Neutrophil (primary cell): ENCODE results near the gene ANK3.

Experiments used
- H3K27ac ChIP-seq: fragments of 200-600 bp; sonication (generic); 2 replicates; pipeline ENCODE4 v1.5.1; 2016; ENCODE audit warnings: mild to moderate bottlenecking, moderate library complexity
- H3K27me3 ChIP-seq: fragments of 200-600 bp; sonication (generic); 2 replicates; pipeline ENCODE4 v1.6.0; 2016; ENCODE audit warnings: mild to moderate bottlenecking
- H3K36me3 ChIP-seq: fragments of 200-600 bp; sonication (generic); 2 replicates; pipeline ENCODE4 v1.5.1; 2017
- H3K4me1 ChIP-seq, 2 experiments: fragments of 200-600 bp in 1 of 2; sonication (generic) in 1 of 2; 1 replicate in 1 of 2; 2 replicates in 1 of 2; pipeline versions ENCODE4 v1.5.1 to v1.6.1; 2013 to 2016; ENCODE audit warnings: low read depth in 1 of 2, low read length in 1 of 2, mild to moderate bottlenecking in 1 of 2, moderate library complexity in 1 of 2; ENCODE audit not compliant: control insufficient read depth in 1 of 2, insufficient read depth in 1 of 2
- H3K4me3 ChIP-seq, 2 experiments: fragments of 200-600 bp in 1 of 2; sonication (generic) in 1 of 2; 1 replicate in 1 of 2; 2 replicates in 1 of 2; pipeline ENCODE4 v1.5.1; 2013 to 2016; ENCODE audit warnings: low read depth in 1 of 2, low read length in 1 of 2, mild to moderate bottlenecking in 1 of 2, moderate library complexity in 1 of 2
- H3K9me3 ChIP-seq: fragments of 200-600 bp; sonication (generic); 2 replicates; pipeline ENCODE4 v1.5.1; 2016
- TF ChIP-seq, protein P1 (sequence below): fragments of 200-600 bp; sonication (generic); IDR thresholded peaks from 2 replicates; pipeline ENCODE4 v1.5.1; 2016; ENCODE audit warnings: antibody characterized with exemption

The ANK3 gene

DNA sequence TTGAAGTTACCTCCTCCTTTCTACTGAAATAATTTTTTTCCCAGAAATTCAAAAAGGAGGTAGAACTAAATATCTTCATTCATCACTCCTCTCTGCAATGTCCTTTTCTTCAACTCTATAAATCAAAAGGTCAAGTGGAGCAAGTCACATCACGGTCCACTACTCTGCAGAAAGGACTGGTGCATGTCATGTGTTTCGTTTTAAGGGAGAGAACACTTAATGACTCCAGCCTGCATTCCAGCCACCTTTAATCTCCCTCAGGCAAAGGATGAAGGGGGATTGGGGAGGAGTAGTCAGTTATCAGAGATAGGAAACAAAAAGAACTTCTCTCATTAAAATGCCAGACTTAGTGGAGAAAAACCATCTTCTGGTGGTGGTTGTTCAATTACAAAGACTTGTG, 78.9 kb downstream of the ANK3 start:
- Histone ChIP-seq H3K36me3 (no peaks in the 10 kb centered on the region), H3K27ac (no peak overlapping the region), H3K27me3 (no peaks in the 10 kb centered on the region), H3K4me3 (no peak overlapping the region), H3K9me3 (no peaks in the 10 kb centered on the region), H3K4me1 (no peaks in the 10 kb centered on the region)
- TF ChIP-seq, protein P1, sequence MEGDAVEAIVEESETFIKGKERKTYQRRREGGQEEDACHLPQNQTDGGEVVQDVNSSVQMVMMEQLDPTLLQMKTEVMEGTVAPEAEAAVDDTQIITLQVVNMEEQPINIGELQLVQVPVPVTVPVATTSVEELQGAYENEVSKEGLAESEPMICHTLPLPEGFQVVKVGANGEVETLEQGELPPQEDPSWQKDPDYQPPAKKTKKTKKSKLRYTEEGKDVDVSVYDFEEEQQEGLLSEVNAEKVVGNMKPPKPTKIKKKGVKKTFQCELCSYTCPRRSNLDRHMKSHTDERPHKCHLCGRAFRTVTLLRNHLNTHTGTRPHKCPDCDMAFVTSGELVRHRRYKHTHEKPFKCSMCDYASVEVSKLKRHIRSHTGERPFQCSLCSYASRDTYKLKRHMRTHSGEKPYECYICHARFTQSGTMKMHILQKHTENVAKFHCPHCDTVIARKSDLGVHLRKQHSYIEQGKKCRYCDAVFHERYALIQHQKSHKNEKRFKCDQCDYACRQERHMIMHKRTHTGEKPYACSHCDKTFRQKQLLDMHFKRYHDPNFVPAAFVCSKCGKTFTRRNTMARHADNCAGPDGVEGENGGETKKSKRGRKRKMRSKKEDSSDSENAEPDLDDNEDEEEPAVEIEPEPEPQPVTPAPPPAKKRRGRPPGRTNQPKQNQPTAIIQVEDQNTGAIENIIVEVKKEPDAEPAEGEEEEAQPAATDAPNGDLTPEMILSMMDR = no peak

DNA sequence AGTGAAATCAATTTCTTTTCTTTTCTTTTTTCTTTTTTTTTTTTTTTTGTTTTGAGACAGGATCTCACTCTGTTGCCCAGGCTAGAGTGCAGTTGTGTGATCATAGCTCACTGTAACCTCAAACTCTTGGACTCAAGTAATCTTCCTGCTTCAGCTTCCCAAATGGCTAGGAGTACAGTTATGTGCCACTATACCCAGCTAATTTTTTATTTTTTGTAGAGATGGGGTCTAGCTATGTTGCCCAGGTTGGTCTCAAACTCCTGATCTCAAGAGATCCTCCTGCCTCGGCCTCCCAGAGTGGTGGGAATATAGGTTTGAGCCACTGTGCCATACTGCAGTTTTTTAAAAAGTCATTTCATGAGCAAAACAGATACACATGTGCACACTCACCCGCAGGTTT, 79.8 kb downstream of the ANK3 start:
- Histone ChIP-seq H3K9me3 (no peaks in the 10 kb centered on the region), H3K36me3 (no peaks in the 10 kb centered on the region), H3K4me1 (no peaks in the 10 kb centered on the region), H3K4me3 (no peak overlapping the region), H3K27ac (no peak overlapping the region), H3K27me3 (no peaks in the 10 kb centered on the region)
- TF ChIP-seq, protein P1 = no peak

DNA sequence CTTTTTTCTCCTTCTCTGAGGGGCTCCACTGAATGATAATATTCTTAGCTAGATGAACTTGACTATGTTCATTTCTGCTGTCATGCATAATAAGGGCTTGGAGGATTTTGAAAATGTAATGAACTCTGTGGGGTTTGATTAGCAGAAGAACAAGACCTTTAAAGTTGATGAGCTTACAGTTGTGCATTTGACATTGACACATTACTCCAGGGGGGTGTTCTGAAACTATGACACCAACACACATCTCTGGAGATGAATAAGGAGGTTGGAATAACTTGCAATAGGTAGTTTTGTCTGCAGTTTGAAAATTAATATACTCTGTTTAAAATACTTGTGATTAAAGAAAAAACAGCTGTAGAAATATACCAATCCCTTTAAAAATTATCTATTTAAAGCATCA, 80.3 kb downstream of the ANK3 start:
- TF ChIP-seq, protein P1 = no peak
- Histone ChIP-seq H3K9me3 (no peaks in the 10 kb centered on the region), H3K27ac (no peak overlapping the region), H3K27me3 (no peaks in the 10 kb centered on the region), H3K4me1 (no peaks in the 10 kb centered on the region), H3K36me3 (no peaks in the 10 kb centered on the region), H3K4me3 (no peak overlapping the region)

DNA sequence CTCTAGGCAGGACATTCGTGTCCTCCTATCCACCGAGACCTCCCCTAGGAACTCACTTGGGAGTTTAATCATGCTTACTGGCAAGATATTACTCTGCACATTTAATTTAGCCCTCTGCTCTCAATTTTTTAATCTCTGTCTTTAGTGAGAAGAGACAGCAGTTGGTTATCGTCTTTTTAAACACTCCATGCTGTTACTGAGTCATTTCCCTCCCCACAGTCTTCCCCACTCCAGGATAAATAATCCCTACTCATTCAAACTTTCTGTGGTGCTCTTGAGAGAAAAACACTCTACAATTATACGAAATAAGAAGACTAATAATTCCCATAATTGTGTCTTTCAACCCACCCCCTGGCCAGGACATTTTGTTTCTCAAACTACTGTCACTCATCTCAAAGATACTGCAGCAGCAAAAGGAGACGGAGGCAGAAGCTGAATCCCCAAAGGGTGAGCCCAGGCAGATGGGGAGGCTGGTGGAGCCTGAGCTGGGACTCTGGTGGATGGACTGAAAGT, 84.2 kb downstream of the ANK3 start:
- H3K4me1 ChIP-seq = no peaks in the 10 kb centered on the region
- TF ChIP-seq, protein P1 = no peak
- no peak overlapping the region for H3K4me3 ChIP-seq
- H3K9me3 ChIP-seq = no peaks in the 10 kb centered on the region
- H3K27me3 ChIP-seq = no peaks in the 10 kb centered on the region
- H3K27ac ChIP-seq = no peak overlapping the region
- H3K36me3 ChIP-seq = no peaks in the 10 kb centered on the region

DNA sequence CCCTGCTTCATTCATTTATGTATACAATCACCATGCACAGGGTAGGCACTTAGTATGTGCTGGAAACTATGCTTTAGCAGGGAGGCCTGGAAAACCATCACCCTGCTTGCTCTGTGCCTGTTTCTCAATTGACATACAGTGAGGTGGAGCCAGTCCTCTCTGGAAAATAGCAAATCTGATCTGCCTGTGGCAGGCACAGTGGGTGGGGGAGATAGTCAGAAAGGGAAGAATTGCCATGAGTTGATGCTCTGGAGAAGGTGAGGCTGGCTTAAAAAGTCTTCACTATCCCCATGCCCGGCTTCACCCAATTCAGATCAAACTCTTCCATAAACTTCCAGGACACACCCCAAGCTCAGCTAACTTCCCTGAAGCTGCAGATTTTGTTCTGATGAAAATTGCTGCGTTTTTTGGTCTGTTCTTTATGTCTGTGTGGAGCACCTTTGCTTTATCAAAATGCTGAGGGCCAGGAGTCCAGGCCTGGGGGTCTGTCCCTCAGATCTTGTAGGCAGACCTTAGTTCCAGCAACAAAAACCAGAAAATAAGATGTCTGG, 84.8 kb downstream of the ANK3 start:
- H3K27ac ChIP-seq = no peak overlapping the region
- H3K4me1 ChIP-seq = no peaks in the 10 kb centered on the region

More for the DNA sequence above, 84.8 kb downstream of the ANK3 start:
- TF ChIP-seq, protein P1 = no peak
- no peaks in the 10 kb centered on the region for H3K9me3 ChIP-seq
- H3K4me3 ChIP-seq = no peak overlapping the region
- no peaks in the 10 kb centered on the region for H3K36me3 ChIP-seq
- H3K27me3 ChIP-seq = no peaks in the 10 kb centered on the region
